Parathyroid adenoma (tissue), 2 donors: ENCODE measurements around the gene LDLRAD2.

Source experiments
- H2AFZ ChIP-seq: fragments of 300-600 bp; sonication (generic); one replicate; pipeline ENCODE4 v1.7.0; 2017; ENCODE audit warnings: antibody characterized with exemption, mild to moderate bottlenecking
- H3K27ac ChIP-seq: fragments of 300-600 bp; sonication (generic); one replicate; pipeline ENCODE4 v1.7.0; 2017
- H3K27me3 ChIP-seq: fragments of 300-600 bp; sonication (generic); one replicate; pipeline ENCODE4 v1.7.0; 2017; ENCODE audit warnings: low read length; ENCODE audit not compliant: control insufficient read depth, insufficient read depth
- H3K36me3 ChIP-seq: fragments of 300-600 bp; sonication (generic); one replicate; pipeline ENCODE4 v1.7.0; 2017; ENCODE audit warnings: low read length; ENCODE audit not compliant: control insufficient read depth, insufficient read depth
- H3K4me1 ChIP-seq: fragments of 300-600 bp; sonication (generic); one replicate; pipeline ENCODE4 v1.7.0; 2017; ENCODE audit warnings: control low read depth
- H3K4me2 ChIP-seq: fragments of 300-600 bp; sonication (generic); one replicate; pipeline ENCODE4 v1.7.0; 2017; ENCODE audit warnings: low read length
- H3K4me3 ChIP-seq: fragments of 300-600 bp; sonication (generic); one replicate; pipeline ENCODE4 v1.7.0; 2017; ENCODE audit warnings: low read depth, low read length
- H3K79me2 ChIP-seq: fragments of 300-600 bp; sonication (generic); one replicate; pipeline ENCODE4 v1.7.0; 2017; ENCODE audit warnings: control low read depth
- H3K9ac ChIP-seq: fragments of 300-600 bp; sonication (generic); one replicate; pipeline ENCODE4 v1.7.0; 2017; ENCODE audit warnings: mild to moderate bottlenecking
- H3K9me3 ChIP-seq: fragments of 300-600 bp; sonication (generic); one replicate; pipeline ENCODE4 v1.7.0; 2017; ENCODE audit warnings: low read length; ENCODE audit not compliant: control insufficient read depth
- CTCF ChIP-seq: fragments of 300-600 bp; sonication (generic); IDR thresholded peaks from one replicate; pipeline ENCODE4 v1.7.0; 2017; ENCODE audit warnings: antibody characterized with exemption, mild to moderate bottlenecking
- donor health status: primary hyperparathyroidism.

The LDLRAD2 gene

DNA sequence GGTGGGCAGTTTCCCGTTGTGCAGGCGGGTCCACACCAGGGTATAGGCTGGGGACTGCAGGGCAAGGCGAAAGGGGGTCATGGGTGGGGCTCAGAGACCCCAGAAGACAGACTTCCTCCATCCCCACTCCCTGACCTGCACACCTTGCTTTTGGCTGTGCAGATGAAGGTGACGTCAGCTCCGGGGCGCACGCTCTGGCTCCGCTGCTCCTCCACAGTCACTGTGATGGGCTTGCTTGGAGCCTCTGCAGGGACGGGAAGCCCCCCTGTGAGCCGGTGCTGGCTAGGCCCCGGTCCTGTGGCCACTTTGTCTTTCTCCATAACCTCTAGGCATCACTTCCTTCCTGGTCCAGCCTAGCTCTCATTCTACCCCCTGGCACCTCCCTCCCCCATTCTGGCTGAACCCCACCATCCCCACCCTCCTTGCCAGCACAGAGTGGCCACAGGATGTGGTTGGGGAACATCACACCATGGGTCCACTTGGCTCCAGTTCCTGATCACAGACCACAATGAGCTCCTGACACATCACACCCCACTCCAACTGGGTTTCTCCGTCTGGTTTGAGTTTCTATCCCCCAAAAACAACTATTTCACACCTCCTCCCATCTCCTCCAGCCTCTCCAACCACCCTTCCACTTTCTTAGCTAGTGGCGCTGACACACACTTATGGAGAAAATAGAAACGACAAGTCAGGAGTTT lies 45.2 kb downstream of the LDLRAD2 start:
- no peaks in the 10 kb centered on the region for H3K79me2 ChIP-seq
- no peaks in the 10 kb centered on the region for H3K36me3 ChIP-seq
- no peaks in the 10 kb centered on the region for H3K27me3 ChIP-seq
- H3K27ac ChIP-seq, result no peak overlapping the region
- H3K4me3 ChIP-seq, result no peak overlapping the region
- no peaks in the 10 kb centered on the region for H3K9me3 ChIP-seq
- no peaks in the 10 kb centered on the region for H3K4me1 ChIP-seq
- no peak overlapping the region for H2AFZ ChIP-seq
- H3K9ac ChIP-seq, result no peak overlapping the region
- no peak overlapping the region for H3K4me2 ChIP-seq
- TF ChIP-seq CTCF, result no peak

- Histone ChIP-seq H3K36me3 (no peaks in the 10 kb centered on the region), H3K27ac (no peak overlapping the region), H3K9me3 (no peaks in the 10 kb centered on the region), H3K4me3 (no peak overlapping the region), H2AFZ (no peak overlapping the region), H3K9ac (no peak overlapping the region), H3K27me3 (no peaks in the 10 kb centered on the region), H3K4me1 (no peaks in the 10 kb centered on the region), H3K79me2 (no peaks in the 10 kb centered on the region), H3K4me2 (no peak overlapping the region)
- TF ChIP-seq CTCF, result no peak
Measured at GRCh38 chr1:21857840-21858670, 46.0 kb downstream of the LDLRAD2 start.

DNA sequence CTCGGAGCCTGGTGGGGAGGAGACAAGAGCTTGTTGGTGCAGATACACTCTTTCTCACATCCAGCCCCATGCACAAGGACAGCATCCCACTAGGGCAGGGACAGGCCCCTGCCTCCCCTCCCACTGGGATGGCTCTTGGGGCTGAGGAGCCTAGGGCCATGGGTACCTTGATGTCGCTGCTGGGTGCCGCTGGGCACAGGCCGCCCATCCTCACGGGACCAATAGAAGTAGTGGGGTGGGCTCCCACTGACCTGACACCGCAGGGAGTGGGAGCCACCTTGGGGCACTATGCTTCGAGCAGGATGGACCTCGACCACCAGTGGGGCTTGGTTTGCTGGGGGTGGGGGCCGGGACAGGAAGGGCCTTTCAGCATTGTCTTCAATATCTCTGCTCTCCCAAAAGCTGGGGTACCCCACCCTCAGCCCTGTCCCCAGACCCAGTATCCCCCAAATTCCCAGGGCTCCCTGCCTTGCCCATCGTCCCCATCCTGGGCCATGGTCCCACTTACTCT lies 47.7 kb downstream of the LDLRAD2 start:
- H3K9me3 ChIP-seq, result no peaks in the 10 kb centered on the region
- H3K4me1 ChIP-seq, result no peaks in the 10 kb centered on the region
- H3K4me2 ChIP-seq, result no peak overlapping the region
- no peaks in the 10 kb centered on the region for H3K36me3 ChIP-seq
- H3K4me3 ChIP-seq, result no peak overlapping the region
- TF ChIP-seq CTCF, result no peak
- no peaks in the 10 kb centered on the region for H3K79me2 ChIP-seq
- no peak overlapping the region for H3K27ac ChIP-seq
- no peak overlapping the region for H3K9ac ChIP-seq
- H3K27me3 ChIP-seq, result no peaks in the 10 kb centered on the region
- no peak overlapping the region for H2AFZ ChIP-seq

DNA sequence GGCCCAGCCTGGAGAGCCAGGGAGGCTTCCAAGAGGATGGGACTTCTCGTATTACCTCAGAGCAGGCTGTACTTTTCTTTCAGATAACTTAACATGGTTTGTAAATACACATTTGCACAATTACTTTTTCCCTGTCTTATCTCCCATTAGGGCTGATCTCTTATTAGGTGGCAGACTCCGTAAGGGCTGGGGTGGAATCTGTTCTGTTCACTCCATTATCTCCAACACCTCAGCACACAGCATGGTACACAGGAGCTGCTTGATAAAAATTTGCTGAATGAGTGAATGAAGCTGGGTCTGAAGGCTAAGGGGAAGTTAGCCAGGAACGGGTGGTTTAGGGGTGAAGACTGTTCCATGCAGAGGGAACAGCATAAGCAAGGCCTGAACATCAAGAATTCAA lies 48.9 kb downstream of the LDLRAD2 start:
- Histone ChIP-seq H3K4me3 (no peak overlapping the region), H3K9ac (no peak overlapping the region), H3K27me3 (no peaks in the 10 kb centered on the region), H3K4me1 (no peaks in the 10 kb centered on the region), H3K9me3 (no peaks in the 10 kb centered on the region), H3K4me2 (no peak overlapping the region), H3K27ac (no peak overlapping the region), H3K79me2 (no peaks in the 10 kb centered on the region), H3K36me3 (no peaks in the 10 kb centered on the region), H2AFZ (no peak overlapping the region)
- TF ChIP-seq CTCF, result no peak
